Right lobe of liver (tissue), 6 donors: ENCODE measurements around the gene CT45A10. TPM values are rescaled to one million over a fixed set of nuclear protein-coding genes. Genes with fewer than 3 reads are reported as not detected.
"Not testable (repeated sequence)": the region's sequence is repeated elsewhere in the genome, so short reads cannot be mapped to it uniquely, and the experiment has no call there.

Experiments used
- ATAC-seq, 4 donors: fragments of 200-7000 bp; cut with Tn5 transposase; one replicate each; pipeline ENCODE4 v1.9.1; 2020; ENCODE audit warnings: mild to moderate bottlenecking in 4 of 4, moderate library complexity in 4 of 4
- DNase-seq, 3 donors: peaks; one replicate each; pipeline ENCODE4 v3.0.0-alpha.2; 2020
- H3K27ac ChIP-seq, 3 donors: fragments of 200-600 bp; one replicate each; pipeline ENCODE4 v1.8.0; 2022
- H3K27me3 ChIP-seq, 2 donors: fragments of 200-600 bp; one replicate each; pipeline ENCODE4 v1.8.0; 2022
- H3K36me3 ChIP-seq, 4 donors: fragments of 200-600 bp; sonication (generic) in 1 of 4; one replicate each; pipeline versions ENCODE4 v1.5.1 to v1.8.0; 2017 to 2022; ENCODE audit warnings: control low read depth in 1 of 4
- H3K4me1 ChIP-seq, 4 donors: fragments of 200-600 bp; sonication (generic) in 1 of 4; one replicate each; pipeline versions ENCODE4 v1.5.1 to v1.8.0; 2017 to 2022; ENCODE audit warnings: control low read depth in 1 of 4
- H3K4me3 ChIP-seq, 3 donors: fragments of 200-600 bp; one replicate each; pipeline ENCODE4 v1.8.0; 2022
- H3K9me3 ChIP-seq, 4 donors: fragments of 200-600 bp; sonication (generic) in 1 of 4; one replicate each; pipeline versions ENCODE4 v1.5.1 to v1.8.0; 2017 to 2022; ENCODE audit warnings: control low read depth in 1 of 4
- POLR2A ChIP-seq: fragments of 450-650 bp; IDR thresholded peaks from one replicate; pipeline ENCODE4 v1.6.1; 2017; ENCODE audit warnings: antibody characterized with exemption, mild to moderate bottlenecking
- WGBS: methylation state at CpG from one replicate; pipeline ENCODE4 v1.1.6; 2018; ENCODE audit warnings: low coverage, low lambda C conversion rate; ENCODE audit not compliant: insufficient coverage; ENCODE audit errors: missing lambda C conversion rate; 5-methylcytosine and 5-hydroxymethylcytosine counted together
- intact Hi-C, 2 donors: fragments of 100-400 bp; cut with DNase I; formaldehyde crosslinking; loops; one replicate each; pipeline versions ENCODE4 v1.11.2 to v1.14.1; 2022
- long read RNA-seq: library from polyadenylated mRNA; unstranded; transcript quantifications from one replicate; pipeline ENCODE4 v2.0.0, GENCODE V29; 2019
- total RNA-seq, 6 experiments: library from RNA; depleted of rRNA in 2 of 6; stranded (reverse); fragments of >200 nt in 2 of 6; fragmentation: NEBNext Ultra II Directional in 3 of 6; extraction: Animal tissue kit (Norgen Biotek cat#: 25700) in 3 of 6; gene quantifications; one replicate each; pipeline versions ENCODE4 v1.1.0 to v1.2.4, GENCODE V29; 2016 to 2023
- TF ChIP-seq, protein P1 (sequence below), 4 donors: fragments of 200-600 bp in 3 of 4; fragments of 450-650 bp in 1 of 4; IDR thresholded peaks; one replicate each; pipeline versions ENCODE4 v1.5.1 to v1.8.0; 2016 to 2022; ENCODE audit warnings: antibody characterized with exemption in 4 of 4, mild to moderate bottlenecking in 2 of 4
- donor health status: DM: no; HTN: yes; CAD: no.
- donor health status: DM: no; HTN: no; CAD: no.
- donor health status: DM: no; HTN: no; CAD: no.
- donor health status: DM: no; HTN: yes; CAD: no.
- donor health status: DM: no; HTN: yes; CAD: no.

Gene CT45A10, protein sequence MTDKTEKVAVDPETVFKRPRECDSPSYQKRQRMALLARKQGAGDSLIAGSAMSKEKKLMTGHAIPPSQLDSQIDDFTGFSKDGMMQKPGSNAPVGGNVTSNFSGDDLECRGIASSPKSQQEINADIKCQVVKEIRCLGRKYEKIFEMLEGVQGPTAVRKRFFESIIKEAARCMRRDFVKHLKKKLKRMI
- not detected for total RNA-seq
- long read RNA-seq: 0 reads

DNA sequence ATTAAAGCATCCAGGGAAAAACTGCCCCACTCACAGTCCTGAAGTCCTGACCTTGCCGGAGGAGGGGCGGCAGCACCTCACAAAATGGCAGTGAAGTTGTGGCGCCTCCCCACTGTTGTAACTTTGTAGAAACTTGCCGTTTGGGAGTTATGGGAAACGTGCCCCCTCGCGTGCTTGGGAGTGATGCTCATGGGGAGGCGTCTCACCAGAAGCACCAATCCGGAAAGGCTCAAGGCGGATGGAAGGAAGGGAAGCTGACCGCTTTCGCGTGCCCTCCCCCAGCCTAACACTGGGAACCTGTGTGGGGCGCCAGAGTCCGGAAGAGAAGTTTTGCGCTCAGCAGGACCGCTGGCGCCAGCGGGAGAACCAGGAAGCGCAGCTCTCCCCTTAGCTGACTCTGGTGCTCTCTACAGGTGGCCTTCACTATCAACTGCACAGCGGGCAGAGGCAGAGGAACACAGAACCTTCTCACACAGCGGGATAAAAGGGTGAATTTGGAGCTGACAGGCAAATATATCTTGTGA, at the start of gene CT45A10, which contains the start of gene SAGE1:
Gene CT45A10 (minus strand): TSS at position 151 of the 524 bp plus-strand sequence. CDS start 8,100 bp downstream, outside the sequence.
Gene SAGE1 (plus strand): TSS at position 423 of the 524 bp plus-strand sequence. CDS start 2,527 bp downstream, outside the sequence.
- Histone ChIP-seq H3K4me1 (no peaks in the 10 kb centered on the region), H3K4me3 (no peak within 1 kb of the TSS), H3K9me3 (no peaks in the 10 kb centered on the region), H3K27me3 (no peaks in the 10 kb centered on the region), H3K36me3 (no peaks in the 10 kb centered on the region), H3K27ac (no peak within 1 kb of the TSS)
- peak in 1 of 3 donors; percentile 24 for DNase-seq
- intact Hi-C loops: no loop called here
- no peak for ATAC-seq
- 74% methylated on average over 7 of the region's 22 CpGs for WGBS
- TF ChIP-seq, protein P1, sequence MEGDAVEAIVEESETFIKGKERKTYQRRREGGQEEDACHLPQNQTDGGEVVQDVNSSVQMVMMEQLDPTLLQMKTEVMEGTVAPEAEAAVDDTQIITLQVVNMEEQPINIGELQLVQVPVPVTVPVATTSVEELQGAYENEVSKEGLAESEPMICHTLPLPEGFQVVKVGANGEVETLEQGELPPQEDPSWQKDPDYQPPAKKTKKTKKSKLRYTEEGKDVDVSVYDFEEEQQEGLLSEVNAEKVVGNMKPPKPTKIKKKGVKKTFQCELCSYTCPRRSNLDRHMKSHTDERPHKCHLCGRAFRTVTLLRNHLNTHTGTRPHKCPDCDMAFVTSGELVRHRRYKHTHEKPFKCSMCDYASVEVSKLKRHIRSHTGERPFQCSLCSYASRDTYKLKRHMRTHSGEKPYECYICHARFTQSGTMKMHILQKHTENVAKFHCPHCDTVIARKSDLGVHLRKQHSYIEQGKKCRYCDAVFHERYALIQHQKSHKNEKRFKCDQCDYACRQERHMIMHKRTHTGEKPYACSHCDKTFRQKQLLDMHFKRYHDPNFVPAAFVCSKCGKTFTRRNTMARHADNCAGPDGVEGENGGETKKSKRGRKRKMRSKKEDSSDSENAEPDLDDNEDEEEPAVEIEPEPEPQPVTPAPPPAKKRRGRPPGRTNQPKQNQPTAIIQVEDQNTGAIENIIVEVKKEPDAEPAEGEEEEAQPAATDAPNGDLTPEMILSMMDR (IDR thresholded peaks at IDR 0.05): no peak
- no peak for TF ChIP-seq POLR2A

DNA sequence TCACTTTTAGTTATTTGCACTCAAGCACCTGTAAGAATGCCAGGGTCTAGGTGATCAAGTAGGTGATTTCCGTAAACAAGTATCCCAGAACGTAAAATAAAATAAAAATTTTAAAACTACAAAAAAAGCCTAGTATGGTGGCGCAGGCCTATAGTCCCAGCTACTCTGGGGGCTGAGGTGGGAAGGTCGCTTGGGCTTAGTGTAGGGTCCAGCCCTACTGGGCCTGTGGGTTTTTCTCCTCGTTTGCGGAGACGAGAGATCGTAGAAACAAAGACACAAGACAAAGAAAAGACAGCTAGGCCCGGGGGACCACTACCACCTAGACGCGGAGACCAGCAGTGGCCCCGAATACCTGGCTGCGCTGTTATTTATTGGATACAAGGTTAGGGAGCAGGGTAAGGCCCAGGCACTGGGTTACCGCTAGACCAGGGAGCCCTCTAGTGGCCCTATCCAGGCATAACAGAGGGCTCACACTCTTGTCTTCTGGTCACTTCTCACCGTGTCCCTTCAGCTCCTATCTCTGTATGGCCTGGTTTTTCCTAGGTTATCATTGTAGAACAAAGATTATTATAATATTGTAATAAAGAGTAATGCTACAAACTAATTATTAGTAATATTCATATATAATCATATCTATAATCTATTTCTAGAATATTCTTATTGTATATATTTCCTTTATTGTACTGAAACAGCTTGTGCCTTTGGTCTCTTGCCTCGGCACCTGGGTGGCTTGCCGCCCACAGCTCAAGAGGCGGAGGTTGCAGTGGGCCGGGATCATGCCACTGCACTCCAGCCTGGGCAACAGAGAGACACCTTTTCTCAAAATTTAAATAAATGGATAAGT, 38.6 kb upstream of the CT45A10 start:
- Histone ChIP-seq H3K9me3 (no peaks in the 10 kb centered on the region), H3K36me3 (no peaks in the 10 kb centered on the region), H3K27me3 (no peaks in the 10 kb centered on the region), H3K4me3 (no peak overlapping the region), H3K4me1 (no peaks in the 10 kb centered on the region), H3K27ac (no peak overlapping the region)
- intact Hi-C loops: no loop called here
- WGBS: 37% methylated on average over 18 of the region's 19 CpGs
- DNase-seq (peak; percentile 47 to 63 (median 48)), ATAC-seq (peak; percentile 67 to 87 (median 78))
- no peak for TF ChIP-seq POLR2A
- TF ChIP-seq, protein P1 (IDR thresholded peaks at IDR 0.05): peak; percentile 49 to 82 (median 79)

DNA sequence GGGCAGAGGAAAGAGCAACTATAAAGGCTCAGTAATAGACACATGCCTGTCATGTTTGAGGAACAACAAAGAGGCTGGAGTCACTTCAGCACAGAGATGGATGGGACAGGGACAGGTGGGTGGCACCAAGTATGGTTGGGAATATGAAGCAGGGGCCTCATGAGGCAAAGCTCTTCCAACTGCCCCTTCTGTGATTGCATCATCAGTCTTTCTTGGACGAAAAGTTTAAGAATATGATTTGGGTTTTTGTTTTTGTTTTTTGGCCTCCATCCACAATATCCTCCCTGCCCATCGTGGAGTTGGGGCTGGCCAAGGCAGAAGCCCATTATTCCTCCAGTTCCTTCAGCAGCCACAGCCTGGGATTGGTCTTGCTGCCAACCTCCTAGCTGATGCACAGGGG, 34.7 kb upstream of the CT45A10 start:
- Histone ChIP-seq H3K27me3 (no peaks in the 10 kb centered on the region), H3K4me3 (no peak overlapping the region), H3K4me1 (no peaks in the 10 kb centered on the region), H3K27ac (no peak overlapping the region), H3K9me3 (no peaks in the 10 kb centered on the region), H3K36me3 (no peaks in the 10 kb centered on the region)
- 28% methylated on average over 2 of the region's 2 CpGs for WGBS
- TF ChIP-seq, protein P1 (IDR thresholded peaks at IDR 0.05): no peak
- TF ChIP-seq POLR2A: no peak
- intact Hi-C loops: no loop called here
- DNase-seq: no peak
- no peak for ATAC-seq

DNA sequence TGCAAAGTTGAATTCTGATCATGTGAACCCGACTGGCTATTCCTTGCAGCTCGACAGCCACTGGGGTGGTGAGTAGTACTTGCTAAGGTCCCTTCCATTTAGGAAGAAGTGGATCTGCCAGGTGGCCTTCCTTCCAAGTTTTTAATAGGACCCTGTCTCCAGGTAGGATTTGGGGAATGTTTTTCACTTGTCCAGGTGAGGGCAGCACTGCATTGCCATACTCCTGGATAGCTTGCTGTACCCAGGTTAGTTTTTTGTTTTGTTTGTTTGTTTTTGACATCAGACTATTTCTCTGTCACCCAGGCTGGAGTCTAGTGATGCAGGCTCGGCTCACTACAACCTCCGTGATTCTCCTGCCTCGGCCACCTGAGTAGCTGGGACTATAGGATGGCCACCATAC, 30.1 kb upstream of the CT45A10 start:
- DNase-seq (no peak), ATAC-seq (no peak)
- 54% methylated on average over 5 of the region's 5 CpGs for whole genome bisulfite sequencing
- H3K27ac ChIP-seq: no peak overlapping the region
- no peaks in the 10 kb centered on the region for H3K9me3 ChIP-seq
- H3K4me1 ChIP-seq: no peaks in the 10 kb centered on the region
- TF ChIP-seq, protein P1 (IDR thresholded peaks at IDR 0.05): peak in 3 of 4 donors; percentile 16 to 27 (median 25)
- no peak for TF ChIP-seq POLR2A
- H3K27me3 ChIP-seq: no peaks in the 10 kb centered on the region
- H3K36me3 ChIP-seq: no peaks in the 10 kb centered on the region
- intact Hi-C loops: no loop called here
- H3K4me3 ChIP-seq: no peak overlapping the region

DNA sequence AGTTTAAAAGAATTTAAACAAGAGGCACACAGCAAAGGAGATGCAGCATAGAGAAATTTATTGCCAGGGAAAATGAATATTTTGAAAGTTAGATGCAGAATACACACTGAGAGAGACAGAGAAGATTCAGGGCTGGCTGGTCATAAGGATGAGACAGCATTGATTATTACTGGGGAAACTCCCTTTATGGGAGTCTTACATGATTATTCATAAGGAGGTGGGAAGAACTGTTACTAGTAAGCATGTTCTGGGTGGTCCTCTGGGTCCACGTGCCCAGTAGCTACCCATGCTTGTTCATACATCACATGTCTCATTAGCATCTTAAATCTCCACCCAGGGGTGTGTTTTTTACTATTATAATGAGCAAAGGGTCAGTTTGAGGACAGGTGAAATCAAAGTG, 27.3 kb upstream of the CT45A10 start:
- 14% methylated on average over 1 of the region's 1 CpG for WGBS
- H3K4me3 ChIP-seq, H3K36me3 ChIP-seq, H3K9me3 ChIP-seq, H3K4me1 ChIP-seq, ATAC-seq, H3K27me3 ChIP-seq, H3K27ac ChIP-seq, intact Hi-C loops, DNase-seq: not testable (repeated sequence)
